SHP77 (cell line): ENCODE measurements around the gene BRCC3.

Source experiments
- DNase-seq, 2 experiments: peaks; one replicate each; lab custom pipeline; 2025; lab: John Stamatoyannopoulos, UW

Gene BRCC3

GRCh38 chrX:155070975-155071693 lies at the start of gene BRCC3, which contains the start of the genes CMC4 and MTCP1:
TSS of gene BRCC3 (plus strand) at chrX:155071508. CDS start at chrX:155071528, 20 bp downstream.
TSS of gene CMC4 (minus strand) at chrX:155071136. CDS start at chrX:155064023, 7,113 bp downstream.
TSS of gene MTCP1 (minus strand) at chrX:155071136. CDS start at chrX:155066010, 5,126 bp downstream.
- peak; percentile 74 to 80 for DNase-seq

- DNase-seq = no peak
Observed at GRCh38 chrX:155022585-155022984, 48.7 kb upstream of the BRCC3 start, which contains the start of gene F8. TSS of gene F8 (minus strand) at chrX:155022723. CDS start at chrX:155022552, 171 bp downstream.

GRCh38 chrX:155023907-155024833 lies 47.1 kb upstream of the BRCC3 start:
- DNase-seq = no peak

GRCh38 chrX:155026420-155026726 lies 44.9 kb upstream of the BRCC3 start:
- DNase-seq = no peak

GRCh38 chrX:155026727-155027508 lies 44.4 kb upstream of the BRCC3 start, which contains the start of gene FUNDC2:
TSS of gene FUNDC2 (plus strand) at chrX:155026844. CDS start at chrX:155026939, 95 bp downstream.
- peak; percentile 79 to 82 for DNase-seq

GRCh38 chrX:155027509-155028066 lies 43.7 kb upstream of the BRCC3 start:
- peak in 1 of 2 experiments; percentile 1 for DNase-seq

GRCh38 chrX:155028129-155028528 lies 43.2 kb upstream of the BRCC3 start:
- DNase-seq = no peak

- no peak for DNase-seq
Observed at GRCh38 chrX:155028877-155029291, 42.4 kb upstream of the BRCC3 start.

GRCh38 chrX:155031657-155032056 lies 39.7 kb upstream of the BRCC3 start:
- DNase-seq = no peak

GRCh38 chrX:155035688-155036087 lies 35.6 kb upstream of the BRCC3 start:
- no peak for DNase-seq

GRCh38 chrX:155046129-155046810 lies 25.0 kb upstream of the BRCC3 start:
- DNase-seq = no peak

GRCh38 chrX:155046811-155047528 lies 24.3 kb upstream of the BRCC3 start:
- no peak for DNase-seq

- peak; percentile 7 to 16 for DNase-seq
Observed at GRCh38 chrX:155048977-155049619, 22.2 kb upstream of the BRCC3 start.

- DNase-seq = no peak
Observed at GRCh38 chrX:155052738-155053498, 18.4 kb upstream of the BRCC3 start.

- no peak for DNase-seq
Observed at GRCh38 chrX:155053656-155054055, 17.7 kb upstream of the BRCC3 start.

GRCh38 chrX:155054255-155054654 lies 17.1 kb upstream of the BRCC3 start:
- no peak for DNase-seq

- no peak for DNase-seq
Observed at GRCh38 chrX:155055494-155055893, 15.8 kb upstream of the BRCC3 start.

- no peak for DNase-seq
Observed at GRCh38 chrX:155056471-155056870, 14.8 kb upstream of the BRCC3 start.
